ENCODE results near the gene OTUB2.
A peak's percentile ranks its signal among the peaks of the same experiment; 100 is the strongest.
"Not testable (repeated sequence)": the region's sequence is repeated elsewhere in the genome, so short reads cannot be mapped to it uniquely, and the experiment has no call there.

Gene OTUB2

GRCh38 chr14:94066089-94066676, 40.0 kb downstream of the OTUB2 start:
- Mint-ChIP-seq H3K4me3 (no peak overlapping the region), H3K27ac (peak overlapping the region; percentile 48), H3K4me1 (ENCODE audit: low read depth) (peaks cover 87% of the 10 kb centered on the region), H3K27me3 (no peaks in the 10 kb centered on the region), H3K36me3 (peaks cover 28% of the 10 kb centered on the region), H3K9me3 (ENCODE audit: low read depth) (peaks cover 9% of the 10 kb centered on the region)

- H3K4me3 Mint-ChIP-seq, H3K27me3 Mint-ChIP-seq: not testable (repeated sequence)
- Mint-ChIP-seq H3K4me1 (ENCODE audit: low read depth) (peaks cover 75% of the 10 kb centered on the region), H3K27ac (peak overlapping the region; percentile 54), H3K9me3 (ENCODE audit: low read depth) (peaks cover 22% of the 10 kb centered on the region), H3K36me3 (peaks cover 52% of the 10 kb centered on the region)
Observed at GRCh38 chr14:94072076-94072475, 45.9 kb downstream of the OTUB2 start.

GRCh38 chr14:94074534-94074933, 48.4 kb downstream of the OTUB2 start:
- Mint-ChIP-seq H3K27ac (no peak overlapping the region), H3K4me1 (ENCODE audit: low read depth) (peaks cover 71% of the 10 kb centered on the region), H3K4me3 (peak overlapping the region; percentile 75), H3K36me3 (peaks cover 51% of the 10 kb centered on the region), H3K27me3 (no peaks in the 10 kb centered on the region), H3K9me3 (ENCODE audit: low read depth) (peaks cover 13% of the 10 kb centered on the region)

GRCh38 chr14:94075008-94075407, 48.9 kb downstream of the OTUB2 start:
- Mint-ChIP-seq H3K4me3 (peak overlapping the region; percentile 100), H3K9me3 (ENCODE audit: low read depth) (peaks cover 13% of the 10 kb centered on the region), H3K36me3 (peaks cover 52% of the 10 kb centered on the region), H3K4me1 (ENCODE audit: low read depth) (peaks cover 70% of the 10 kb centered on the region), H3K27ac (no peak overlapping the region), H3K27me3 (no peaks in the 10 kb centered on the region)

GRCh38 chr14:94077111-94077821, 51.1 kb downstream of the OTUB2 start:
- Mint-ChIP-seq H3K27ac (no peak overlapping the region), H3K36me3 (peaks cover 37% of the 10 kb centered on the region), H3K27me3 (no peaks in the 10 kb centered on the region), H3K4me3 (peak overlapping the region; percentile 100), H3K4me1 (ENCODE audit: low read depth) (peaks cover 65% of the 10 kb centered on the region), H3K9me3 (ENCODE audit: low read depth) (peaks cover 13% of the 10 kb centered on the region)

GRCh38 chr14:94077823-94078222, 51.7 kb downstream of the OTUB2 start:
- H3K4me3 Mint-ChIP-seq = peak overlapping the region; percentile 100
- H3K4me1 Mint-ChIP-seq (ENCODE audit: low read depth) = peaks cover 66% of the 10 kb centered on the region
- H3K27me3 Mint-ChIP-seq = no peaks in the 10 kb centered on the region
- peaks cover 13% of the 10 kb centered on the region for H3K9me3 Mint-ChIP-seq (ENCODE audit: low read depth)
- no peak overlapping the region for H3K27ac Mint-ChIP-seq
- H3K36me3 Mint-ChIP-seq = peaks cover 36% of the 10 kb centered on the region

- peak overlapping the region; percentile 100 for H3K4me3 Mint-ChIP-seq
- peaks cover 27% of the 10 kb centered on the region for H3K36me3 Mint-ChIP-seq
- H3K27me3 Mint-ChIP-seq = no peaks in the 10 kb centered on the region
- peaks cover 6% of the 10 kb centered on the region for H3K9me3 Mint-ChIP-seq (ENCODE audit: low read depth)
- H3K27ac Mint-ChIP-seq = peak overlapping the region; percentile 99
- peaks cover 55% of the 10 kb centered on the region for H3K4me1 Mint-ChIP-seq (ENCODE audit: low read depth)
Observed at GRCh38 chr14:94079891-94080620, 53.9 kb downstream of the OTUB2 start.

GRCh38 chr14:94080621-94081385, 54.7 kb downstream of the OTUB2 start, which contains the start of the genes DDX24 and IFI27L1:
TSS of gene DDX24 (minus strand) at chr14:94081202. CDS start at chr14:94079742, 1,460 bp downstream.
TSS of gene IFI27L1 (plus strand) at chr14:94081310. CDS start at chr14:94096938, 15,628 bp downstream.
- H3K27me3 Mint-ChIP-seq = no peaks in the 10 kb centered on the region
- peaks cover 21% of the 10 kb centered on the region for H3K36me3 Mint-ChIP-seq
- H3K4me1 Mint-ChIP-seq (ENCODE audit: low read depth) = peaks cover 48% of the 10 kb centered on the region

GRCh38 chr14:94081386-94081820, 55.3 kb downstream of the OTUB2 start:
- peaks cover 44% of the 10 kb centered on the region for H3K4me1 Mint-ChIP-seq (ENCODE audit: low read depth)
- peaks cover 4% of the 10 kb centered on the region for H3K9me3 Mint-ChIP-seq (ENCODE audit: low read depth)
- peaks cover 24% of the 10 kb centered on the region for H3K36me3 Mint-ChIP-seq
- peak overlapping the region; percentile 94 for H3K27ac Mint-ChIP-seq
- H3K4me3 Mint-ChIP-seq = peak overlapping the region; percentile 100
- no peaks in the 10 kb centered on the region for H3K27me3 Mint-ChIP-seq

More at GRCh38 chr14:94080621-94081385, 54.7 kb downstream of the OTUB2 start, which contains the start of the genes DDX24 and IFI27L1:
- H3K27ac Mint-ChIP-seq = peak within 1 kb of the TSS; percentile 99
- no peaks in the 10 kb centered on the region for H3K9me3 Mint-ChIP-seq (ENCODE audit: low read depth)
- peak within 1 kb of the TSS; percentile 100 for H3K4me3 Mint-ChIP-seq

- no peaks in the 10 kb centered on the region for H3K27me3 Mint-ChIP-seq
- no peak overlapping the region for H3K4me3 Mint-ChIP-seq
- no peak overlapping the region for H3K27ac Mint-ChIP-seq
- peaks cover 4% of the 10 kb centered on the region for H3K9me3 Mint-ChIP-seq (ENCODE audit: low read depth)
- no peaks in the 10 kb centered on the region for H3K4me1 Mint-ChIP-seq (ENCODE audit: low read depth)
- H3K36me3 Mint-ChIP-seq = peaks cover 6% of the 10 kb centered on the region
Observed at GRCh38 chr14:94087891-94088290, 61.8 kb downstream of the OTUB2 start.

GRCh38 chr14:94088516-94088915, 62.4 kb downstream of the OTUB2 start:
- H3K4me1 Mint-ChIP-seq (ENCODE audit: low read depth) = no peaks in the 10 kb centered on the region
- H3K9me3 Mint-ChIP-seq (ENCODE audit: low read depth) = peaks cover 4% of the 10 kb centered on the region
- no peaks in the 10 kb centered on the region for H3K27me3 Mint-ChIP-seq
- H3K36me3 Mint-ChIP-seq = peaks cover 6% of the 10 kb centered on the region
- no peak overlapping the region for H3K27ac Mint-ChIP-seq
- no peak overlapping the region for H3K4me3 Mint-ChIP-seq

- Mint-ChIP-seq H3K27ac (no peak overlapping the region), H3K4me3 (no peak overlapping the region), H3K36me3 (peaks cover 5% of the 10 kb centered on the region), H3K9me3 (ENCODE audit: low read depth) (peaks cover 4% of the 10 kb centered on the region), H3K4me1 (ENCODE audit: low read depth) (no peaks in the 10 kb centered on the region), H3K27me3 (no peaks in the 10 kb centered on the region)
Observed at GRCh38 chr14:94089479-94089878, 63.3 kb downstream of the OTUB2 start.

GRCh38 chr14:94093418-94093817, 67.3 kb downstream of the OTUB2 start:
- Mint-ChIP-seq H3K9me3 (ENCODE audit: low read depth) (no peaks in the 10 kb centered on the region), H3K27ac (no peak overlapping the region), H3K4me3 (no peak overlapping the region), H3K36me3 (peaks cover 4% of the 10 kb centered on the region), H3K27me3 (no peaks in the 10 kb centered on the region), H3K4me1 (ENCODE audit: low read depth) (no peaks in the 10 kb centered on the region)

GRCh38 chr14:94097091-94097490, 71.0 kb downstream of the OTUB2 start:
- Mint-ChIP-seq H3K36me3 (peaks cover 6% of the 10 kb centered on the region), H3K9me3 (ENCODE audit: low read depth) (no peaks in the 10 kb centered on the region), H3K27me3 (no peaks in the 10 kb centered on the region), H3K27ac (no peak overlapping the region), H3K4me1 (ENCODE audit: low read depth) (no peaks in the 10 kb centered on the region), H3K4me3 (no peak overlapping the region)
